HG03196 (cell line): Measurements from ENCODE around the gene SCN11A.
"Not testable (repeated sequence)": the region's sequence is repeated elsewhere in the genome, so short reads cannot be mapped to it uniquely, and the experiment has no call there.

Experiments
- ATAC-seq: cut with Tn5 transposase; IDR thresholded peaks from one replicate; pipeline ENCODE4 v1.9.1; 2021; ENCODE audit not compliant: unreplicated experiment

Gene SCN11A

DNA sequence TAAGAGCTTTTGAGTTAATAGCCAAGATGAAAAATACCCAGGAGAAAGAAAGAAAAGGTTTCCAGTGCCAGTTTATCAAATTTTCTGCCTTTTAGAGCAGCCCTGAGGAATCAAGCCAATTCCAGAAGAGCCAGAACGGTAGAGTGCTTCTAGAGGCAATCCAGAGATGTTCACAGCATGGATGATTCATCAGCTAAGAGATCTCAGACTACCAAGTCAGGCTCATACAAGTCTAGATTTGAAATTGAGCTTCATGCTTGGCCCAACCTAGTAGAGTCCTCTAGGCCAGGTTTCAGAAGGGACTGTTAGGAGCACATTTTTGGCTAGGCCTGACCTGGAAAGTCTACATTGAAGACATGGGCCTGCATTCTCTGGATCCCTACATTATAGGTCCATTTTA is 15.5 kb upstream of the SCN11A start:
- ATAC-seq, result no peak

DNA sequence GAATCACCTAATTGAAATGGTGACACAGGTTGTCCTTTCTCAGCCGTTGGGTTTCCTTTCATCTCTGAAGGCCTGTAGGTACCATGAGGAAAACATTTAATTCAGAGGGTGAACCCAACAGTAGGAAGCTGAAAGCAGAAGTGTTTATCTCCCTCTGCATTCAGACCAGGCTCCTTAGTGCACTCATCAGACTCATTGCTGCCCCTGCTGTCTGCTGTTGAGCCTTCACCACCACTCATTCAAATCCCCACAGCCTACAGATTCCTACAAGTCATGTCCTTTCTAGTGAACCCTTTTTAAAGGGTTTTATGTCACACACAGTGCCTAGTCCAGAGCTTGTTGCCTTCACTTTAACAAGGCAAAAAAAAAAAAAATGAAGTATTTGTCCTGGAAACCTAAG is 13.5 kb upstream of the SCN11A start:
- no peak for ATAC-seq

DNA sequence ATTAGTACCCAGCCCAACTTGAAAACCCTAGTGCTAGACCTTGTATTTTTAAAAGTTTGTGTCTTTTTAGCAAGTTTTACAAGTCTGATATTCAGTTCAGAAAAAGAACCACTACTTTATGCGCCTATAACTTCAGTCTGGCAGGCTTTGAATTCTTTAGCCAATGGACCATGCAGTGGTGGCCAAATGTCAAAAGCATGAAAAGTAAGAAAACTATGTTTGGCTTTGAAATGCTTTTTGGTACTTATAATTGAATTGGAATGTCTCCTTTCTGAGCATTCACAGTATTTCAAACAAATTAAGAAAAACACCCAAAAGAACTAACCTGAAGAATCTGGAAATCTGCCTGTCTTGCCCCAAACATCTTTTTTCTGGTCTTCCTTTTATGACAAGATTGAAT is 12.9 kb upstream of the SCN11A start:
- ATAC-seq, result no peak

DNA sequence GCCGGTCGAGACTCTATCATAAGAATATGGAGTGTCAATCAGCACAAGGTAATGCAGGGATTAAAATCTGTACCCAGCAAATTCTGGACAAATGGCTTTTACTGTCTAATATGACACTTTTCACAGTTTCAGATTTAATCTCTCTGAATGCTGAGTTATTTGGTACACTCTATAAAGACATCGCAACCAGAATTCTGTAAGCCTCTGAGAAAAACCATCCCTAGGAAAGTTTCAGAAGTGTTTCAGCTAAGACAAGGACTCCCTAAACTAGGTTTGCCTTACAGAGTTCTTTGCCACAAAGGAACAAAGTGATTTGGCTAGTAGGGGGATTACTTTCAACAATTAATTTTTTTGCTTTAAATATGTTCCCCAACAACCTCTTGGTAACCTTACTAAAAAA is 11.4 kb upstream of the SCN11A start:
- ATAC-seq, result no peak

DNA sequence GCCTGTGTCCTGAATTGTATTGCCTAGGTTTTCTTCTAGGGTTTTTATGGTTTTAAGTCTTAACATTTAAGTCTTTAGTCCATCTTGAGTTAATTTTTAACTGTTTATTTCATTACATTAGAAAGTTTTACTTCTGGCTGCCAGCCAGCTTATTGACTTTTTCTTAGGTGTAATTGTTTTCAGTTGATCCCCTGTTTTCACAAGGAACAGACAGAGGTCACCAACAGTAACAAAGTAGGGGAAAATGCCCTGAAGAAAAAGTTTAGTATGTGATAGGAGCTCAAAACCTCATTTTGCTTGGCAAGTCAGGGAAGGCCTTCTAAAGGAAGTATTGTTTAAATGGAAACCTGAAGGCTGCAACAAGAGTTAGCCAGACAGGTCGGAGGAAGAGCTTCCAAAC is 10.4 kb upstream of the SCN11A start:
- ATAC-seq, result no peak

DNA sequence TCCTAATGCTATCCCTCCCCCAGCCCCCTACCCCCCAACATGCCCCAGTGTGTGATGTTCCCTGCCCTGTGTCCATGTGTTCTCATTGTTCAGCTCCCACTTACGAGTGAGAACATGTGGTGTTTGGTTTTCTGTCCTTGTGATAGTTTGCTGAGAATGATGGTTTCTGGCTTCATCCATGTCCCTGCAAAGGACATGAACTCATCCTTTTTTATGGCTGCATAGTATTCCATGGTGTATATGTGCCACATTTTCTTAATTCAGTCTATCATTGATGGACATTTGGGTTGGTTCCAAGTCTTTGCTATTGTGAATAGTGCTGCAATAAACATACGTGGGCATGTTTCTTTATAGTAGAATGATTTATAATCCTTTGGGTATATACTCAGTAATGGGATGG is 9.5 kb upstream of the SCN11A start:
- not testable (repeated sequence) for ATAC-seq

DNA sequence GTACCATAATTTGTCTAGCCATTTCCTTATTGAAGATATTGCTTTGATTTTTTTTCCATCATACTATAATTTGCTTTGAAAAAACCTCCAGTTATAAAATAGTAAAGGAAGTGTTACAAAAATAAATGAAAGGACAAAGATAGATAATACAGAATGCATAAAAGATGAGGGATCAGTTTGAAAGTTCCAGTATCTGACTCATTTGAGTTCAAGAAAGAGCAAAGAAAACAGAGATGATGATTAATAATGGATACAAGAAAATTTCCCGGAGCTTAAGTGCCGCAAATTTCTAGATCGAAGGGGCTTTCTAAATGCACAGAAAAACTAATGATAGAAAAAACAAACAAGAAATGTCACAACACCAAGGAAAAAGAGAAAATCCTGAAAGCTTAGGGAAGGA is 4.4 kb upstream of the SCN11A start:
- ATAC-seq, result no peak

DNA sequence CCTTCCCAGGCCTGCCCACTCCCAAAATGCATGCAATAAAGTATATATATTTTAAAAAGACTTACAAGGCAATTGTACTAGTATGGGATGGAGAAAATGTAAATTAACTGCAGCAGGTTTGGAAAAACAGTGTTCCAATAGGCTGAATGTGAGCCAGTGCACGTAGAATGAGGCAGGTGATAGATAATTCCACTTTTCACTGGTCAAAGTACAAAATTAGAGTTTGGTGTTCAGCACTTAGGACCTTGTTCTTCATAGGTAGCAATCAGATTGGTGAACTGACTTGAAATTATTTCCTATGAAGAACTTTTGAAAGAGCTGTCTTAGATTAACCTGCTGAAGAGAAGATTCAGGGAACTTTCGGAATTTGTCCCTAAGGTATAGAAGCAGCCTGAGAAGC is 2.0 kb upstream of the SCN11A start:
- no peak for ATAC-seq

DNA sequence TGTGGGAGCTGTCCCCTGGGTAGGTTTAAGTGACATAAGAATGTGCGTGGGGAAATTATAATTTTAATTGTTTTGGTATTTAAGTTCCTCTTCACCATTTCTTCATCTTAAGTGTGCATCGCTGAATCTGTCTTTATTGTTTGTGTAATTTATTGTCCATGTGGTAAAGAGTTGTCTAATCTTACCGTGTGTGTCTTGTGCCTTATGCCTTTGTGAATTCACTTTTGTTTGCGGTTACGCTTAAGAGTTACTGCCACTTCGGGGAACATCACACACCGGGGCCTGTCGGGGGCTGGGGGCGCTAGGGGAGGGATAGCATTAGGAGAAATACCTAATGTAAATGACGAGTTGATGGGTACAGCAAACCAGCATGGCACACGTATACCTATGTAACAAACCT is 839 bp upstream of the SCN11A start:
- ATAC-seq, result no peak

DNA sequence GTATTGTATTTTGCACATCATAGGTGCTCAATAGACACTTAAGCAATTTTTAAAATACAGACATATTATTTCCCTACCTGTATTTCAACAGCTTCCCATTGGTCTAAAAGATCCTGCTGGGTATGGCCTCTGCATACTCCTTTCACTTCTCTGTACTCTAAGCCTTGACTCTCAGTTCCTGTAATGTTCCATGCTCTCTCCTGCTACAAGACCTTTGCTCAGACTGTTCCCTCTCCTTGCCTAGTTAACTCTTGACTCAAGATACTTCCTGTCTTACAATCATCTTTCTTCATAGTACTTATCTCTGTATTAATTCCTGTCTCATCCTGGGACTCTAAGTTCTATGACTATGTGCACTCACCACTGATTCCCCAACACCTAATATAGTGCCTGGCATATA is 1.7 kb downstream of the SCN11A start:
- ATAC-seq, result no peak

DNA sequence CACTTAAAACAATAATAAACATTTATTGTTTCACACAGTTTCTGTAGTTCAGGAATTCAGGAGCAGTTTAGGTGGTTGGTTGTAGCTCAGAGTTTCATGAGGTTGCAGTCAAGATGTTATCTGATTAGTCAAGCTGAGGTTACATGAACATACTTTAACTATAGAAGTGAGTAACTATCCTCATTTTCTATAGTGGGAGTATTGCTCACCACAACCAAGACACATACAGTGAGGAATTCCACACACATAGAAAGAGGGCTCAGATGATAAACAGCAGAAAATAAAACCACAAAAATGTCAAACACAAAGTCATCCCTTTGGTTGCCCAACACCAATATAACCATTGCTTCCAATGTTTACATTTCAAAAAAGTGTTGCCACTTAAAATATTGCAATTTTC is 13.6 kb downstream of the SCN11A start:
- ATAC-seq, result no peak

DNA sequence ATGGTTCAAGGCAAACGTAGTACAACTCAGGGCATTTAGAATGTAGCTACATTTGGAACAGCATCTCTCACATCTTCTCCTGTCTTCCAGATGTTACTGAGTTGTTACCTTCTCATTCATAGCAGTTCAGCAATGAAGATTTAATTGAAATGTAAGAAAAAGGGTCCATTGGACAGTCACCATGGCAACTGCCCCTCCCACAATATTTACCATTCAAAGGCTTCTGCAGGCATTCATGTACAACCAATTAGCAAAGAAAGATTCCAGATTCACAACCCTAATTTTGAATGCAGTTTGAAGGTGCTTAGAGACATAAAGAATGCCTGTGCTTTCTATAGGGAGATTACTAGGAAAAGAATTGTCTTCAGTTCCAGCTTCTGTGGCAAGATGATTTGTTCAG is 22.2 kb downstream of the SCN11A start:
- no peak for ATAC-seq

DNA sequence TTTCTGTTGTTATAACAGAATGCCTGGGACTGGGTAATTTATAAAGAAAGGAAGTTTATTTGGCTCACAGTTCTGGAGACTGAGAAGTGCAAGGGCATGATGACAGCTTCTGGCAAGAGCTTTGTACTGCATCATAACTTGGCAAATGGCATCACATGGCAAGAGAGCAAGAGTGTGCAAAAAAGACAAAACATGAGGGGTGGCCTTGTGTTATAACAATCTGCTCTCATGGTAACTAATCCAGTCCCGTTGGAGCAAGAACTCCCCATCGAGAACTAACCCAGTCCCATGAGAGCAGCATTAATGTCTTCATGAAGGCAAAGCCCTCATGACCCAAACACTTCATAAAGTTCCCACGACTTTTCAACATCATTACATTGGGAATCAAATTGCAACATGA is 23.2 kb downstream of the SCN11A start:
- no peak for ATAC-seq

DNA sequence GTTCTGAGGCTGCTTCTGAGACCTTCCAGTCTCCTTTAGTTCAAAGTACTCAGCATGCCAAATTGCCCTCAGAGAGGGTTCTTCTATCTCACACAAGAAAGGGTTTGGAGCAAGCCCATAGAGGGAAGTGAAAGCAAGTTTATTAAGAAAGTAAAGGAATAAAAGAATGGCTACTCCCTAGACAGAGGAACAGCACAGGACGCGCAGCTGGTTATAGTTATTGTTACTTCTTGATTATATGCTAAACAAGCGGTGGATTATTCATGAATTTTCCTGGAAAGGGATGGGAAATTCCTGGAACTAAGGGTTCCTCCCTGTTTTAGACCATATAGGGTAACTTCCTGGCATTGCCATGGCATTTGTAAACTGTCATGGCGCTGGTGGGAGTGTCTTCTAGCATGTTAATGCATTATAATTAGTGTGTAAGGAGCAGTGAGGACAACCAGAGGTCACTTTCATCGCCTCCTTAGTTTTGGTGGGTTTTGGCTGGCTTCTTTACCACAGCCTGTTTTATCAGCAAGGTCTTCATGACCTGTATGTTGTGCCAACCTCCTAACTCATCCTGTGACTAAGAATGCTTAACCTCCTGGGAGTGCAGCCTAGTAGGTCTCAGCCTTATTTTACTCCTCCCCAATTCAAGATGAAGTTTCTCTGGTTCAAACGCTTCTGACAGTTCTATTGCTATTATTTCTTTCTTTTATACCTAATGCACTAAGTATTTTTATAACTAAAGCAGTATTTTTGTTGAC is 26.3 kb downstream of the SCN11A start:
- ATAC-seq, result no peak

DNA sequence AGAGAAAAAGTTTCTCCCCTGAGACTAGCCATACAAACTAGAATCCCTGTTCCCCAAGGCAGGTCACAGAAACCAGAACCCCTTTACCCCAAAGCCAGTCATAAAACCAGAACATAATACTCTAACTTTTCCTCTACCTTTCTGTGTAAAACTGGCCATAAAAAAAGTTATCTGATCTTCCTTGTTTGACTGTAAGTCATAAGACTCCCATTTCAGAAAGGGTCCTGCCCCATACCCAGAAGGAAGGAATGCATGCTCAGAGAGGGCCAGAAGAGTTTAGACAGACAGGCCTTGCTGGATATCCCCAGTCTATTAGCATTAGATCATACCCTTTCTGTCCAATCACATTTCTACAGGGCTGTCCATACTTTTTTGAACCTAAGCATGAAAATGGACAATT is 27.2 kb downstream of the SCN11A start:
- no peak for ATAC-seq

DNA sequence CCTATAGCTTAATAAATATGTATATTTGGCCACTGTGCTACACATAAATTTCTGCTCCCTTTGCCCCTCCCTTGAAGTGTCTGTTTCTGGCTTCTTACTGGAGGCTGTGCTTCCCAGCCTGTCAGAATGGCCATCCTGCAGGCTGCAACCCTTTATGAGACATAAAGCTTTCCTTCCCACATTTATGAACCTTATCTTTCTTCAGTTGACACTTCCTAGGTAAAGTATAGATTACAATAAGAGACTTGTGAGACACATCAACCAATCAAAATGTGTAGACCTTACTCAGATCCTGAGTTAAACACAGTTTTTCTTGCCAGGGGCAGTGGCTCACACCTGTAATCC is 29.5 kb downstream of the SCN11A start:
- ATAC-seq, result no peak

DNA sequence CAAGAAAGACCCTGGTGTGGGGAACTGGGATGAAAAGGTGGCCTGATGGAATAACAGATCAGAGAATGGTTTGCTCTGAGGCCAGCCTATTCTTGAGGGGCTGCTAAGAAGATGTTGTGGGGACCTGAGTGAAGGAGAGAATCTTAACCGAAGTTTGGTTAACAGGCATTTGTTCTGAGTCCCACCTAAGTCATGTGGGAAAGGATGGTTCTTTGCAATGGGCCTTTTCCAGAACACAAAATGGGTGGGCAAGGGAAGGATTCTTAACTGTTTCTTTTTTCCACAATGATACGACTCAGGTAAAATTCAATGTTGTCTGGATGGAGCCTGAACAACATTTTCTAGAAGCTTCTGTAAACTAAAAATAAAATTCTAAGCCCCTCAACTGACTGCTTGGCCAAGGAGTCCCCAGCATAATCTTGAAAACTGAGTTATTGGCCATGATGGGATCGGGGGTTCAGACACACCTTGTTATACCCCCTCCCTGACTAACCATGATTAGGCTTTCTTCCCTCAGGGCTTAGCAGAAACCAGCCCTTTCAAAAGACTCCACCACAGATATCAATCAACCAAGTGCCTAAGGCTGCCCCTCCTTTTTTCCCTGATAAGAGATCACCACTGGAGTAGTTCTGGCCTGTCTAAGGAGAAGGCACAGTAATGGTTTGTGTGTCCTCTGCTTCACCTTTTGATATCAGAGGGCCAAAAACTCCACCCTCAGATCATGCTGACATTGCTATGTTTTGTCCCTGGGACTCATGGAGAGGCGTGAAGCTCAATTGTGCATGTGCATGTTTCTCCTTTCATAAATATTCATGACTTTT is 30.1 kb downstream of the SCN11A start:
- ATAC-seq, result no peak

DNA sequence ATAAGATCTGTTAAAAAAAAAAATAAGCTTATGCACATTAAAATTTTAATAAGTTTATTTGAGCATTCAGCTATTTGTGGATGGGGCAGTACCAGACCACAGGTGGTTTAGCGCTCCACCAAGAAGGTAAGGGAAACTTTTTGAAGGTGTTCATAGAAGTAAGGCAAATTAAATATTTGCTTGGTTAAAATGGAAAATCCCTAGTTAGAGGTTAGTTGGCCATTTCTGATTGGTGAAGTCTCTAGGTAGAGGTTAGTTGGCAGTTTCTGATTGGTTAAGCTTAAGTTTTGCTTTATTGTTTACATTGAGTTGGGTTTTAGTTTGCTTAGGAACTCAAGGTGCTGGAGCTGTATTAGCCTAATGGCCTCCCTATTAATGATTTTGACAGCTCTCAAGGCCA is 30.7 kb downstream of the SCN11A start:
- no peak for ATAC-seq

DNA sequence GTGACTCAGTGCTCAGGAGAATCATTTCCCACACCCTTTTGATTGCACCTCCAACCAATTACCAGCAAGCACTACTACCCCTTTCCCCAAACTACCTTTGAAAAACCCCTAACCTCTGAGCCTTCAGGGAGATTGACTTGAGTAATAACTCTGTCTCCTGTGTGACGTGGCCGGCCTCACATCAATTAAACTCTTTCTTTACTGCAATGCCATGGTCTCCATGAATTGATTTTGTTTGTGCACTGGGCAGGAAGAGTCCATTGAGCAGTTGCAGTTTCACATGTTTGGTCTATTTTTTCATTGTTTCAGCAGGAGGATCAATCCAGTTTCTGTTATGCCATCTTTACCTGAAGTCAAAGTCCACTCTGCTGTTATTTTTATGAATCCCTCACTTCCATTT is 32.4 kb downstream of the SCN11A start:
- ATAC-seq, result no peak

DNA sequence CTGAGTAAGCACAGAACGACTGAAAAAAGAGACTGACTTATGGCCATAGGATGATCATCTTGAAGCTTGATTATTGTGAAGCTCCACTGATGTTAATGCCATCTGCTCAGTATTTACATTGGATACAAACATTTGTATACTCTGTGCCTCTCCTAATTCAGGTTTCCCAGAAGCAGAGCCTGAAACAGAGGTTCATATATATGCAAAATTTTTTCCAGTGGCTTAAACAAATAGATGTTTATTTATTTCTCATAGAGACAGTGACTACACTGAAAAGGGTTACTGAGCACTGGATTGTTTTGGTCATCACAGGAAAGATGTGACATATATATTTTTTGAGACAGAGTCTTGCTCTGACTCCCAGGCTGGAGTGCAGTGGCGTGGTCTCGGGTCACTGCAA is 36.3 kb downstream of the SCN11A start:
- ATAC-seq, result no peak

DNA sequence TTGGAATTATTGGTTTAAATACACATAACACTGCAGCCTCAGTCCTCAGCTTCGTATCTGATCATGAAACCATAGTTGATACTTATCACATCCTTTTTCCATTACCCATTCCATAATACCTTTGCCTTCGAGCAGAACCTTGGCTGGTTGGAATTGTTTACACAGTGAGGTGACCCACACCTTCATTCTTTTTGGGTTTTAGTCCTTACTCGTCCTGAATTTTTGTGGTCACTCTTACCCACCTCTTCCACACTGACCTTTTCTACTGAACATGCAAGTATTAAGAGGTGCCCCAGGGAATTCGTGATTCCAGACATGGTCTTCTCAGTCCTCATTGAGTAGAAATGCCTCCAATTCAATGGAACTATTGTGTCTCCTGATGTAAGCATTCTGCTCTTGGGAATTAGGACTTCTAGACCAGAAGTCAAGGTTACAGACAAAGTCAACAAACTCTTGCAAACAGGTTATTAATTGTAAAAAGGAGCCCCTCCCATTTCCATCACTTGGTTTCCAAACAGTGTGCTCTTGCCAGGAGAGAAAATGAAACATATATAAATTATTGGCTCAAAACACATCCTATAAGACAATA is 37.7 kb downstream of the SCN11A start:
- ATAC-seq, result no peak

DNA sequence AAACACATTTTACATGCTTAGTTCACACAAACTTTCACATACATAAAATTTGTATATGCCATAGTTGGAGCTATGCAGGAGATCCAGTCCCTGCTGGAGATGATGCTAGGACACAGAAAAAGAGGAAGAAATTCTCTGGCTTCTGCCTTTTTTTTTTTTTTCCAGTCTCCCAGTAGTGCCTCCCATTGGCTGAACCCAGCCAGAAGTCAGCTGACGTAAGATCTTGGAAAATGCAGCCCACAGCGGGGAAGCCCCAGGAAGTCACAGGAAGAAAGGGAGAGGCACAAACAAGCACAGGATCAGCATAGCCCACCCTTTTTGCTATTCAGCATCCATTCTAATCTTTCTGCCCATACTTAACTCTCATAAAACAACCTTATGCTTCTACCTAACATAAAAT is 38.5 kb downstream of the SCN11A start:
- no peak for ATAC-seq
